HG03064 (cell line): ENCODE data around the gene C1QTNF8.

Source experiments
- ATAC-seq: cut with Tn5 transposase; IDR thresholded peaks from one replicate; pipeline ENCODE4 v1.9.1; 2021; ENCODE audit warnings: low read depth; ENCODE audit not compliant: unreplicated experiment

Gene C1QTNF8, protein sequence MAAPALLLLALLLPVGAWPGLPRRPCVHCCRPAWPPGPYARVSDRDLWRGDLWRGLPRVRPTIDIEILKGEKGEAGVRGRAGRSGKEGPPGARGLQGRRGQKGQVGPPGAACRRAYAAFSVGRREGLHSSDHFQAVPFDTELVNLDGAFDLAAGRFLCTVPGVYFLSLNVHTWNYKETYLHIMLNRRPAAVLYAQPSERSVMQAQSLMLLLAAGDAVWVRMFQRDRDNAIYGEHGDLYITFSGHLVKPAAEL

GRCh38 chr16:1096169-1097082 lies at the start of gene C1QTNF8:
Gene C1QTNF8, minus strand, starts transcription at chr16:1096244. Its CDS starts 1,322 bp downstream, at chr16:1094922.
- no peak for ATAC-seq

- ATAC-seq: no peak
Measured at GRCh38 chr16:1145383-1146100, 49.5 kb upstream of the C1QTNF8 start.

DNA sequence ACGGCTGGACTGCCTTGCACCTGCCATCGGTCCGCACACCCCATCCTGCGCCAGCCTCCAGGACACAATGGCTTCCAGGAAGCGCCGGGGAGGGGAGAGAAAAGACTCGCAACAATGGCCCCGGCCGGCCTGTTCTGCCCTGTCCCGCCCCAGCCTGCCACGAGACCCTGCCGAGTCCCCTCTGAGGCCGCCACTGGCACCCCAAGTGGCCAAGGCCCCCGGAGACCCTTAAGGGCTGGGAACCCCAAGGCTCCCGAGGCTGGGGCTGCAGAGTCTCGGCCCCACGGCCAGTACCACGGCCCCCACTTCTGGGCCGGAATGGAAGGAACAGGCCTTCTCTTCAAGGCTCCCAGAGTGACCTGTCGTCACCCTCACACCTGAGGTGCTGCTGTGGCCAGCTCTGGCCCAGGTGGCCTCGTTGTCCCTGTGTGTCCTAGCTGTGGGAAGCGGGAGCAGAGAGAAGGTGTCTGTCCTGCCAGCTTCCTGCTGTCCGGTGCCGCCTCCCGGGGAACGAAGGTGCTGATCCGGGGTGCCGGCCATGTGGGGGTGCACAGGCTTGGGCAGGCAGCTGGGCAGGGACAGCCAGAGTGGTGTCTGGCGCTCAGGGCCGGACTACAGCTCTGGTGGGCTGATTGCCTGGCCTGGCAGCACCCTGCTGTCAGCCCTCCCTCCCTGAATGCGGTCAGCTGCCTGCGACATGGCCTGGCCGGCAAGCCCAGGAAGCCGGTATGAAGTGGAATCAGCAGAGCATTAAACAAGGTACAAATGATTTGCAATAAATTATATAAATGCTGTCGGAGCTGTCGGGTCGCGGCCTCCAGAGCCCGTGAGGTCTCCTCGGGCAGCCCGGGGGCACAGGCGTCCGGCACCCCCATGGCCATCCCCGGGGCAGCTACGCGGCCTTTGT lies 48.7 kb upstream of the C1QTNF8 start:
- no peak for ATAC-seq

DNA sequence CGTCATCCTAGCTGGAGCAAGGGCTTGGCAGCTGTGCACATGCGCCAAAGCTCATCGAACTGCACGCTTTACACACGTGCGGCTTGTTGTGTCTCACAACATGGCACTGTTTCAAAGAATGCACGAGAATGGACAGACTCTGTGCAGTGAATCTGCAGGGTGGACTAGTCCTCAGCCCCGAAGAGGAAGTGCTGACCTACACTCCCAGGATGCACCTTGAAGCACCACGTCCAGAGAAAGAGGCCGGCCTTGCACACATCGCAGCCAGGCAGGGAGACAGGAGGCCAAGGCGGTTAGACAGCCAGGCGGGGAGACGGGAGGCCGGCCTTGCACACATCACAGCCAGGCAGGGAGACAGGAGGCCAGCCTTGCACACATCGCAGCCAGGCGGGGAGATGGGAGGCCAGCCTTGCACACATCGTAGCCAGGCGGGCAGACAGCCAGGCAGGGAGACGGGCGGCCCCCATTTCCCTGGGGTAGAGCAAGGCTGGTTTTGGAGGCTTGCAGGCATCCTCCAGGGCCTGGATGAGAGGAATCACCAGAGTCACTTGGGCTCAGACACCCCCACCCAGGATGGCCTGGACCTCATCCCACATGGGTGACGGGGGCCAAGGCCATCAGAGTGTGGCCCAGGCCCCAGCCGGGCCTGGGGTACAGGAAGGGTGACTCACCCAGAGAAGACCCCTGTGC lies 47.9 kb upstream of the C1QTNF8 start:
- no peak for ATAC-seq

DNA sequence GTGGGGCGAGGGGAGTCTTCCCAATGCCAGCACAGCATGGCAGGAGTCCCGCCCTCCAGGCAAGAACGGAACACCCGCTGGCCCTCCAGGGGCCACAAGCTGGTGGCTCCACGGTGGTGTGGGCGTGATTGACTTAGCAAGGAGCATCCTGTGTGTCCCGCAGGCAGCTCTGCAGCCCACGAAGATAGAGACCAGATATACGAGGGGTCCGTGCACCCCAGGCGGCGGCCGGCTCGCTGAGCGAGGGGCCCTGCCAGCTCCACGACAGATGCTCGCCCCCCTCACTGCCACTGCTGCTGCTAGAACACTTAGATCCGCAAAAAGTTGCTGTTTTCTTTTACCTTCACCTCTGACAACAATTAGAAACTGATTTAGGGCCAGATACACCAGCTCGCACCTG lies 46.9 kb upstream of the C1QTNF8 start:
- ATAC-seq: no peak

DNA sequence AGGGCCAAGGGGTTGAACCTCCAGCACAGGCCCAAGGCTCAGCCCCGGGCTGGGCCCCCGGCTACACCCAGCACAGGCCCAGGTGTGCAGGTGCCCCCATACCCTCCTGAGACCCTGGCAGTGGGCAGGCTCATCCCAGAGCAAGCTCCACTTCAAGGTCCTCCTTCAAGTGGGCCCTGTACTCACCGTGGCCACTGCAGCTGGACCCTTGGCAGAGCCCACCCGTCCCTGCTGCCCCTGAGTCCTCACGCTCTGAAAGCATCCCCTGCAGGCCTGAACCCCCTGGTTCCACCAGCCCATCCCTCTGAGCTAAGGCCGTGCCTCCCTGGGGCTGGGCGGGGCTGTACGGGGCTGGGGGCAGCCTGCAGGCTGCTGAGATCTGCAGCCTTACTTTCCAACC lies 45.7 kb upstream of the C1QTNF8 start:
- ATAC-seq: no peak

GRCh38 chr16:1141191-1141590 lies 45.1 kb upstream of the C1QTNF8 start:
- no peak for ATAC-seq

DNA sequence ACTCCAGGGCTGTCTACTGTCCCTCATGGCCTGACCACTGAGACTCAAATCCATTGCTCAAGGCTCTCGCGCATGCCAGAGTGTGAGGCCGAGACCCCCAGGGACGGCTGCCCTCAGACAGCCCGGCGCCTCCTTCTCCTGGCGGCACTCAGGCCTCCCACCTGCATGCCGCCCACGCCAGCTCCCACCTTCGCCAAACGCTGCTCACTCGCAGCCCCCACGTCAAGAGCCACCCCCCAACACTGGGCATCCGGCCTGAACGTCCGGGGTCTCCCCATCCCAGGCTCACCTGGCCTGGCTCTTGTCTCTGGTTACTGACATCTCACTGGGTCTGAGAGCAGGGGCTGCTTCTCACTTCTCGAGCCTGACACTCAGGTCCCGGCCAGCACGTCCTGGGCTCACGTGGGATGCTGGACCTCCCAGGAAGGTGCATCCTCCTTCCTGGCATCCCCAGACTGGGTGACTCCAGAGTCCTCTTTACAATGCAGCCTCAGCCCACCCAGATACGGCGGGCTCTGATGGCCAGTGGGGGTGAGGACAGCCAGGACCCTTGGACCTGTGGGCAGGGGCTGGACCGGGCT lies 44.6 kb upstream of the C1QTNF8 start:
- no peak for ATAC-seq

GRCh38 chr16:1137604-1138003 lies 41.6 kb upstream of the C1QTNF8 start:
- ATAC-seq: no peak

- ATAC-seq: no peak
Measured at GRCh38 chr16:1135459-1135825, 39.4 kb upstream of the C1QTNF8 start.

DNA sequence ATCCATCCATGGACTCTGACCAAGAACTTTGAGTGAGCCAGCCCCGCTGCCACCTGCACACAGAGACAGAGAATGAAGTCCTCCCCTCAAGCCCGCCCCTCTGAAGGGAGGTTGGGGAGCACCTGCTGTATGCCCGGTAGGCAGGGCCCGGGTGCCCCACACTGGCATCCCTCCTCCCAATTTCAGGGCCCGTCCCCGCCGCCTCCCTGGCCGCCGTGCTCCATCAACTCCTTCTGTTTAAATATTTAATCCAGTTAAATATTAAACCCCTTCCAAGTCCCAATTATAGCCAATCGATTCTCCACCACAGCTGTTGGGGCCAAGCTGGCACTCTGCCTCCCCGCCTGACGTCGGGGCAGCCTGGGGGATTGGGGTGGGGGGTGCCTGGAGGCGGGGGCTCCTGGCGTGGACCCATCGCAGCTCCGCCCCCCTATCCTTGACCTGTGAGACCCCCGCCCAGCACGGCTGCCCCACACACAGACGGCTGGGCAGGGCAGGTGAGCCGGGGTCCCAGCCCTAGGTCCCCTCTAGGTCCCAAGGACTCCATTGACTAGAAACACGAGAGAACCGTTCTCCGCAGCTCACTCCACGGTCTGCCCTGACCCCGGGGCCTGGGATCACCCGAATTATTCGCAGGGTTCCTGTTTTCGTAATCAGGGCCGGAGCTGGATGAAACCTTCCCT lies 38.9 kb upstream of the C1QTNF8 start:
- no peak for ATAC-seq

GRCh38 chr16:1133810-1134520 lies 37.9 kb upstream of the C1QTNF8 start:
- no peak for ATAC-seq

GRCh38 chr16:1133271-1133670 lies 37.2 kb upstream of the C1QTNF8 start:
- no peak for ATAC-seq

GRCh38 chr16:1132431-1132830 lies 36.4 kb upstream of the C1QTNF8 start:
- ATAC-seq: no peak

DNA sequence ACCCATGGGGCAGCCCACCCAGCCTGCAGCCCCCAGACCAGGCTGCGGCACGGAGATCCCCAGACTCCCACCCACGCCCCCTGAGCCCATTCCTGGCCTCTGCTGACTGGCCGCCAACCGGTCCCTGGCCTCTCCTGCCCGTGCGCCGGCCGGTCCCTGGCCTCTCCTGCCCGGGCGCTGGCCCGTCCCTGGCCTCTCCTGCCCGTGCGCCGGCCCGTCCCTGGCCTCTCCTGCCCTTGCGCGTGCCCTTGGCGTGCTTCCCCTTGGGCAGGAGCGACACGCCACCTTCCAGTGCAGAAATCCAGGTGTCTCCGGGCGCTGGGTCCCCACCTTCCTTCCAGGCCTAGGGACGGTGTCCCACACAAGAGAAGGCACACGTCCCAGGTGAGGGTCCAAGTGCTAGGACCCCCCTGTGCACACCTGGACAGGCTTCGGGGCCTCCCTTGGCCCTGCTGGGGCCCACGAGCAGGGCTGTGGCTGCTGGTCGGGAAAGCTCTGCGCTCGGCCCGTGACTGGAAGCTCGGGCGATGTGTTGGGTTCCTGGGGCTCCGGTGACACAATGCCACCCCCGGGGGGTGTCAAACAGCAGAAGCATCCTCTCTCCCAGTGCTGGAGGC lies 35.4 kb upstream of the C1QTNF8 start:
- no peak for ATAC-seq

GRCh38 chr16:1130382-1130781 lies 34.3 kb upstream of the C1QTNF8 start:
- no peak for ATAC-seq

- ATAC-seq: no peak
Measured at GRCh38 chr16:1129106-1129960, 33.3 kb upstream of the C1QTNF8 start.
